ENCODE measurements around the gene P4HA3.
A peak's percentile ranks its signal among the peaks of the same experiment; 100 is the strongest.

Gene P4HA3

DNA sequence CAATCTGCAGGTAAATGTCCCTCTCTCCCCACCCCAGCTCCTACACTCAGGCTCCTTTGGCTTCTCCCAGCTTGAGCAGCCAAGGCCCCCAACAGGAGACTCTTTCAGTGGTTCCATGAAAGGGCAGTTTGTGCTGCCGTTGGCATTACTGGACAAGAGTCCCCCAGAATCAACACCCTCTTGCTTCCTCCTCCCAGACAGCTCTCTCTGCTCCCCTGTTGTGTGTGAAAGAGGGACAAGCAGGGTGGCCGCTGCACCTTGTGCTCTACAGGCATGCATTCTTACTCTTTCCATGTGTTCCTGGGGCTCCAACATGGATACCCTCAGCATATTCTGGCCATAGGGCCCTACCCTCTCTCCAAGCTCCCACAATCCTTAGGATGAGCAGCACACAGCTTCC is 48.7 kb downstream of the P4HA3 start:
- no peak for DNase-seq (ENCODE audit: low spot score)

DNA sequence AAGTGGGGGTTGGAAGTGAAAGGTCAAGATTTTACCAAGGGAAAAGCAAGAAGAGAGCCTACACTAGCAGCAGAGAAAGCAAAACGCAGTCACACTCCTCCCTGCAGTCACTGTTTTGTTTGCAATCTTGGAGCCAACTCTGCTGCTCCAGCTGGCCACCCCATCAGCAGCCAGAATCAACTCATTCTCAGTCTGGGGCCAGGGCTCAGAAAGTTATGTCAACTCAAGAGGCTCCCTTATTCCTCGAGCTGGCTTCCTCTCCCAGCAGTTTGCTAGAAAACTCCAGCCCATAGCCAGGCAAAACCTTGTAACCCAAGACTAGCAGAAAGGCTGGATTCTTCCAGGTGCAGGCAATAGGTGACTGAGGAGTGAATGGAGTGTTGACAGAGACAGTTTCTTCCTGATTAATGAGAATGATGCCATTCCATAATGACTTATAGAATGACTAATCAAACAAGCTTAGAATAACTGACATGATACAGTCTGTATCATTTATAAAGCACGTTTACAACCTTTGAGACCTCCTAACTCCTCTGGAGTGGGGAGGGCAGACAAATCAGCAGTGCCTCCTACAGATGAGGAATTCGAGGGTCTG is 53.4 kb downstream of the P4HA3 start:
- DNase-seq (ENCODE audit: low spot score): no peak

DNA sequence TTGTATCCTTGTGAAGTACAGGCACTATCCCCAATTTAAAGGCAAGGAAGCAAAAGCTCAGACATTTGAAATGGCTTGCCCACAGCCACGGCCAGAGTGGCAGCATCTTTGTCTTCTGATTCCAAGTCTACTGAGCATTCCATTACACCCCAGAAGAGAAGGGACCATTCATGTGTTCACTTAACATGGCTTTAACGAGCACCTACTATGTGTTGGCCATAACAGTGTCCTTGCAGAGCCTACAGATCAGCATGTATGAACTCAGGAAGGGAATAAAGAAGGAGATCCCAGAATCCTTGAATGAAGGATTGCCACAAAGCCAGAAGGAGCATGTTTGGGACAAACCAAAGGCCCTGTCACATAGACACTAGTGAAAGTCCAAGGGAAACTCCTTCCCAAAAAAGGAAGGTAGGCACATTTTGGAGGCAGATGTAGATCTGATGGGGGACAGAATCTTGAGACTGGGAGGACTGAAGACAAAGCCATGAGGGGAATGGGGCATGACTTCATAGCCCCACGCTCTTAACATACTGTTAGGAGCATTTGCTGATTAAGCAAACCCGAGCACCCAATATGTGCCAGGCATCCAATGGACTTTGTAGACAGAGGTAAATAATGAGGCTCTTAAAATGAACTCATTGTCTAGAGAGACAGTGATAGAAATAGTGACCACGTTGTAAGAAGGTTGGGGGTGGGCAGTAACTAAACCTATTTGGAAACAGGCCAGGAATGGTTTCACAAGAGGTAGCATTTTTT is 54.9 kb downstream of the P4HA3 start:
- DNase-seq (ENCODE audit: low spot score): no peak

GRCh38 chr11:74255741-74256375 is 55.6 kb downstream of the P4HA3 start:
- peak; percentile 31 for DNase-seq (ENCODE audit: low spot score)

DNA sequence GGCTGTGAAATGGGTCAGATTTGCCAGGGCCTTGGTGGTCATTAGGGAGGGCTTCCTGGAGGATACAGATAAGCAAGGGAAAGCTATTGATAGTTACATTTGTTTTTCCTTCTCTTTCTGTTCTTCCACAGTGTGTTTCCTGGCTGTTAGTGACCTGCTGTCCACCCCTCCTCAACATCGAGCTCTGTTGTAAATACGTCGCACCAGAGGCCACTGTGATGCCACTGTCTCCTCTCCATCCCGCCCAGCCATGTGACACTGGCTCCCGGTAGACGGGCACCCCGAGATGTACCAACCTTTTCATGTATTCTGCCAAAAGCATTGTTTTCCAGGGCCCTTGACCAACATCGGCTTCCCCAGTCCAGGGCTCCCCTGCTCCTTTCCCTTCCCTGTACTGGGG is 58.1 kb downstream of the P4HA3 start:
- DNase-seq (ENCODE audit: low spot score): no peak

GRCh38 chr11:74249496-74249895 is 61.9 kb downstream of the P4HA3 start:
- DNase-seq (ENCODE audit: low spot score): no peak

DNA sequence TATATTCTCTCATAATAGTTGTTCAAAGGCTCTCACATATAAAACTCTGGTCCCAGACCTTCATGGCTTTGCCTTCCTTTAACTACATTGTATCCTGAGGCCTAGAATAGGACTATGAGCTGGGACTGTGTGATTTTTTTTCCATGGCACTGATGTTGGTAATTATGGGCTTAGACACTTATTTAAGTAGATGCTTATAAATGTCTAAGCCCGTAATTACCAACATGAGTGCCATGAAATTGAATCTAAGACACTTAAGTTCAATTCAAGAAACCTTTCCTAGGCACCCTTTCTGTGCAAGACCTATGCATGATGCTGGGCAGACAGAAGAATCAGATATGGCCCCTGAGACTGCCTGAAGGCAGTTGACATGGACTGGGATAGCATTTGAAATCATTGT is 63.0 kb downstream of the P4HA3 start:
- no peak for DNase-seq (ENCODE audit: low spot score)

DNA sequence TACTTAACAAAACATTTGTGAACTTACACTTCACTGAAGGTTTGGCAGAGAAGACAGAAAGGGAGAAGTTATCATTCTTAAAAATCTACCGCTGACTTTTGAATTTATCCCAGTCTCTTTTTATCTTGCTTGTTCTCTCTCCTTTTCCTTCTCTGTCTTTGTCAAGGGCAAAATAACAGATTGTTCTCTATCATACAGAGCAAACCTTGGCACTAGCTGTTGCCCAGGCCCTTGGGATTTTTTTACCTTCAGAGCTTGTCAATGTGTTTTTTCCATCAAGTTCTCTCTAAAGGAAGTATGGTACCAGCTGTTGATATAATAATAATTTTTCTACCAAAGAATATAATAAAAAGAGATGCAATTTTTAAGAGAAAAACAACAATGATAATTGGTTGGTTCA is 73.2 kb downstream of the P4HA3 start:
- no peak for DNase-seq (ENCODE audit: low spot score)

DNA sequence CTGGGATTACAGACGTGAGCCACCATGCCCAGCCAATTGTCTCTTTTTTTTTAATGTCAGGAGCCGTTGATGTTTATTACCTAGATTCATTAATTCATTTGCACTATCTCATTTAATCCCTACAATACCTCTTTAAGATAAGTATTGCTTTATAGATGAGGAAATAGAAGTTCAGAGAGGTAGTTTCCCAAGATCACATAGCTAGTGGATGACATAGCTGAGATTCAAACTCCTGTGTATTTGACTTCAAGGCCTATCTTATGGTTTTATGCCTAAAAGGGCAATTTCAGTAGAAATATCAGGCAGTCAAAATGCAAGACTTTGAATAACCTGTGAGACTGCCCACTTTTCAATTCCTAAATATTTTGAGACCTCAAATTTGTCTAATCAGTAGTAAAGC is 73.9 kb downstream of the P4HA3 start:
- DNase-seq (ENCODE audit: low spot score): no peak

DNA sequence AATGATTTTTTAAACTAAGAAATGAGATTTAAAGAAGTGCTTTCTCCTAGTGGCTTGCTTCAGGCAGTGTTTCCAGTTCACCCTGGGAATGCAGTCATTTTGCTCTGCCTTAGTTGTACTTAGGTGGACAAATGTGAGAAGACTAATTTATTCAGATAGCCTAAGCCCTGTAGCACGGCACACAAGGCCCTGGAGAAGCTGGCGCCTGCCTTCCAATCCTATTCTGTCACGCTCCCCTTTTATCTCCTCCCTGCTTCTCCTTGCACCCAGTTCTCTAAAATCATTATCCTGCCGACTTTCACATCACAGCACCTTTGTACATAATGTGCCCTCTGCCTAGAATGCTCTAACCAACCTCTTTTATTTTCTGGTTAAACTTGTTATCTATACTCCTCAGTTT is 76.3 kb downstream of the P4HA3 start:
- DNase-seq (ENCODE audit: low spot score): no peak

- DNase-seq (ENCODE audit: low spot score): no peak
Measured at GRCh38 chr11:74233683-74234082, 77.8 kb downstream of the P4HA3 start.

DNA sequence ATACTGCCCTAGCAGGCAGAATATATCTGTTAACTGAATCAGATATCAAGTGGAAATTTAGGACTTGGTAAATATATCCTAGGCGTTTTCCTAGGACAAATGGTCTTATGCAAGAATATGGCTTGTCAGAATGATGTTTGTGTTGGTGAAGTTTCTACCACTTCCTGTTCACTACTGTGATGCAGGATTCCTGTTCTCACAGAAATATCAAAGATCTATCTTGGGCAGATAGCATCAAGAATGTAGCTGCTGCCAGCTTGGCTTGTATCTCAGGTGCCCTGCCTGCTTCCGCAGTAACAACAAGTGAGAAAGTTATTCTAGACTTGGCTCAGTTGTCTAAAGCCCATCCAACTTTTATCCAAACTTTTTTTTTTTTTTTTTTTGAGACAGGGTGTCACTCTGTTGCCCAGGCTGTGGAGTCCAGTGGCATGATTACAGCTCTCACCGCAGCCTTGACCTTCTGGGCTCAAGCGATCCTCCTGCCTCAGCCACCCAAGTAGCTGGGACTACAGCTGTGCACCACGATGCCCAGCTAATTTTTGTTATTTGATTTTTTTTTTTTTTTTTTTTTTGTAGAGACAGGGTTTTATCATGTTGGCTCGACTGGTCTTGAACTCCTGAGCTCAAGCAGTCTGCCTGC is 79.0 kb downstream of the P4HA3 start:
- DNase-seq (ENCODE audit: low spot score): no peak

DNA sequence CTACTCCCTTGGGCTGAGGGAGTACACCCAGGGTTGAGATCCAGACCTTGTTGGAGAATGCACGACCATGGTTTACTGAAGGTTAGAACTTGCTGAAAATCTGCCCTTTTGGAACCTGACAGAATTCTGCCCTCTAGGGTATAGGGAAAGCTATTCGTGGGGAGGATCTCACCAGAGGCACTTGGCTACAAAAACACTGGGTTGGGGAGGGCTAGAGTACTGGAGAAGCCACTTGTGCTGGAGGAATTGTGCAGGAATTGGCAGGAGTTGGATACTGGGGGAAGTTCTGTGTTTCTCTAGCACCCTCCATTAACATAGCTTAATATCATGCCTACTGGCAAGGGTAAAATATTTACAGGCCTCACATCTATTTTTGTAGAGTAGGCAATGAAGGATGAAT is 84.5 kb downstream of the P4HA3 start:
- DNase-seq (ENCODE audit: low spot score): no peak

GRCh38 chr11:74225565-74225964 is 85.9 kb downstream of the P4HA3 start:
- no peak for DNase-seq (ENCODE audit: low spot score)

DNA sequence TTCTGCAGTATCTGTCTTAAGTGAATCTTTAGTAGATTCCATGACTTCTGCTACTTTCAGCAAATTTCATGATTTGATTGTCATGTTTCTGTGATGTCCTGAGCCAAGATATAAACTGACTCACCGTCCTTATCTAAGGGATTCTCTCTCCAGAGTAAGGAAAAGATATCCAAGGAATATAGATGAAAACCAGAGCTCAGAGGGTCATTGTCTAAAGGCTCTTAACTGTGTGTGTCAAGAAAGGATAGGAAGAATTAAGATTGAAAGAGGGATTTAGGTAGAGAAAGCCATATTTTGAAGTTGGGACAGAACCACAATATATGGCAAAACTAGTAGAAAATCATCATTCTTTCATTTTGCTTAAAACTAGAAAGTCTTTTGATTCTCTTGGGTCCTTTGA is 89.6 kb downstream of the P4HA3 start:
- no peak for DNase-seq (ENCODE audit: low spot score)

DNA sequence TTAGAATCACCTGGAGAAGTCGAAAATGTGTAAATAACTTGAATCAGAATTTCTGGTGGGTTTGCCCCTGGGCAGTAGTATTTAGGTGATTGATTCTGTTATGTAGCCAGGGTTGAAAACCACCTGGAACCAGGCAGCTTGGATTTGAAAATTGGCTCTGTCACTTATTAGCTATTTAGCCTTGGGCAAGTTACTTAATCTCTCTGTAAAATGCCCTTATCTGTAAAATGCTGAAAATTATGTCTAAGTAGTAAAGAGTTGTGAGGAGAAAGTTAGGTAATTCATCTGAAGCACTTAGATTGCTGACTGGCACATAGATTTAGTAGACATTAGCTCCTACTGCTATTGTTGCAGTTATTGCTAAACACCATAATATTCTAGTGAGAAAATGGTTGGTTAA is 91.1 kb downstream of the P4HA3 start:
- DNase-seq (ENCODE audit: low spot score): no peak
